CD4-positive, alpha-beta T cell treated with Interleukin-1 beta for 1 hour (primary cell): ENCODE results near the gene GRIN1.

Experiments
- DNase-seq, 2 donors: peaks; one replicate each; pipeline ENCODE4 v3.0.0-alpha.2; 2020 to 2022

GRIN1 gene

DNA sequence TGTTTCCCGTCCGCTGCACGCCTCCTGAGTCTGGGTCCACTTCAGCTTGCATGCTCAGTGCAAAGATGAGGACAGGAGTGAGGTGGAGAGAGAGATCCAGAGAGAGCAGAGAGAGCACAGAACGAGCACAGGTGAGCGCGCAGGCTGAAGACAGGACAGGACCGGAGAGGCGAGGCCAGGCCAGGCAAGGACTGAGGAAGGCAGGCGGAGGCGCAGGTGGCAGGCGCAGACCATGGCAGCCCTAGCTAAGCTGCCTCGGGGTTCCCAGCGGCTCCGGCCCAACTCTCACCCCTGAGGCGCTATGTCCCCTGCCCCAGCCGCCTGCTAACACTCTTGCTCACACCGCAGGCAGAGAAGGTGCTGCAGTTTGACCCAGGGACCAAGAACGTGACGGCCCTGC, 9.7 kb downstream of the GRIN1 start:
- no peak for DNase-seq

DNA sequence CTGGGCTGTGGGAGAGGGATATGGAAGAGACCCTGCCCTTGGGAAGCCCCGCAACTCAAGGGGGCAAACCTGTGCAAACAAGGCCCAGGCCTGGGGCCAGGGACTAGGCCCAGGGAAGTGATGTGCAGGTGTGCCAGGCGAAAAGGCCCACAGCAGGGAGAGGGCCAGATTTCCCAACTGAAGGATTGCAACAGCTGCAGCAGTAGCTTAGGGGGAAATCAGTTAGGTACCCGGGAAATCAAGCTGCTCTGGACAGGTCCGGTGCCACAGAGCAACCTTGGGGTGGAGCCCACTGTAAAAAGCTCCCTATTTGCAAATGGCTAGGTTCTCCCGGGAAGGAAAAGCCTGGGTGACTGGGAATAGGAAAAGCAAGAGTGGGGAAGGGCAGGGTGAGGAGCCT, 10.4 kb downstream of the GRIN1 start:
- no peak for DNase-seq

DNA sequence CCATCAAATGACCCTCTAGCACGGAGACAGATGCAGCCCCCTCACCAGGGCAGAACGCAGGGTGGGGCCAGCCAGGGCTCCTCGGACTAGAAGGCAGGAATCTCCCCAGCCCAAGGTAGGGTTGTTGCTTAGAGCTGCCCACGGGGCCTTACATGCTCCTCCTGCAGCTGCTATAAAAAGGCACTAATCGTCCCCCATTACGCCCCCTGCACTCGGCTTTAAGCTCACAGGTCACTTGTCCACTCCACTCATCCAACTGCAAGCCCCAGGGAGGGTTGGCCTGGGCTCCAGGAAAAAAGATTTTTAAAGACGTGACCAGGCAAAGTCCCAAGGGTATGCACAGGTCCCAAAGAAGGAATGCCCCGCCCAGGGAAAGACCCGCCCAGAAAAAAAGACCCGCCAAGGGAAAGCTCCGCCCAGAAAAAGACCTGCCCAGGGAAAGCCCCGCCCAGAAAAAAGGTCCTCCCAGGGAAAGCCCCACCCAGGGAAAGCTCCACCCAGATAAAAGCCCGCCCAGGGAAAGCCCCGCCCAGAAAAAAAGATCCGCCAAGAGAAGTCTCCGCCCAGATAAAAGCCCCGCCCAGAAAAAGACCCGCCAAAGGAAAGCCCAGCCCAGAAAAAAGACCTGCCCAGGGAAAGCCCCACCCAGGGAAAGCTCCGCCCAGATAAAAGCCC, 11.1 kb downstream of the GRIN1 start:
- DNase-seq = no peak

DNA sequence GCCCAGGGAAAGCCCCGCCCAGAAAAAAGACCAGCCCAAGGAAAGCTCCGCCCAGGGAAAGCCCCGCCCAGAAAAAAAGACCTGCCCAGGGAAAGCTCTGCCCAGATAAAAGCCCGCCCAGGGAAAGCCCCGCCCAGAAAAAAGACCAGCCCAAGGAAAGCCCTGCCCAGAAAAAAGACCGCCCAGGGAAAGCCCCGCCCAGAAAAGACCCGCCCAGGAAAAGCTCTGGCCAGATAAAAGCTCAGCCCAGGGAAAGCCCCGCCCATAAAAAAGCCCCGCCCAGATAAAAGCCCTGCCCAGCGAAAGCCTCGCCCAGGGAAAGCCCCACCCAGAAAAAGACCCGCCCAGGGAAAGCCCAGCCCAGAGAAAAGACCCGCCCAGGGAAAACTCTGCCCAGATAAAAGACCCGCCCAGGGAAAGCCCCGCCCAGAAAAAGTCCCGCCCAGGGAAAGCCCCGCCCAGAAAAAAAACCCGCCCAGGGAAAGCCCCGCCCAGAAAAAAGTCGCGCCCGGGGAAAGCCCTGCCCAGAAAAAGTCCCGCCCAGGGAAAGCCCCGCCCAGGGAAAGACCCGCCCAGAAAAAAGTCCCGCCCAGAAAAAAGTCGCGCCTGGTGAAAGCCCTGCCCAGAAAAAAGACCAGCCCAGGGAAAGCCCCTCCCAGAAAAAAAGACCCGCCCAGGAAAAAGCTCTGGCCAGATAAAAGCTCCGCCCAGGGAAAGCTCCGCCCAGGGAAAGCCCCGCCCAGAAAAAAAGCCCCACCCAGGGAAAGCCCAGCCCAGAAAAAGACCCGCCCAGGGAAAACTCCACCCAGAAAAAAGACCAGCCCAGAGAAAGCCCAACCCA, 11.9 kb downstream of the GRIN1 start:
- DNase-seq = peak; percentile 50 to 55

DNA sequence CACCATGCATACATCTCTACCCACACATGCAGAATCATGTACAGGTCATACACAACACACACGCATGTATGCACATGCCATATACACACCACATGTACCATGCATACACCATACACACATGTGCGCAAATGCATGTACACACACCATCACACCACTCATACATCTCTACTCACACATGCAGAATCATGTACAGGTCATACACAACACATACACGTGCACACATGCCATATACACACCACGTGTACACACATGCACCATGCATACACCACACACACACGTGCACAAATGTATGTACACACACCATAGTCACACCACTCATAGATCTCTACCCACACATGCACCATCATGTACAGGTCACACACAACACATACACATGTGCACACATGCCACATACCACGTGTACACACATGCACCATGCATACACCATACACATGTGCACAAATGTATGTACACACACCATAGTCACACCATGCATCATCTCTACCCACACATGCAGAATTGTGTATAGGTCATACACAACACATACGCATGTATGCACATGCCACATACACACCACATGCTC, 14.0 kb downstream of the GRIN1 start:
- no peak for DNase-seq

DNA sequence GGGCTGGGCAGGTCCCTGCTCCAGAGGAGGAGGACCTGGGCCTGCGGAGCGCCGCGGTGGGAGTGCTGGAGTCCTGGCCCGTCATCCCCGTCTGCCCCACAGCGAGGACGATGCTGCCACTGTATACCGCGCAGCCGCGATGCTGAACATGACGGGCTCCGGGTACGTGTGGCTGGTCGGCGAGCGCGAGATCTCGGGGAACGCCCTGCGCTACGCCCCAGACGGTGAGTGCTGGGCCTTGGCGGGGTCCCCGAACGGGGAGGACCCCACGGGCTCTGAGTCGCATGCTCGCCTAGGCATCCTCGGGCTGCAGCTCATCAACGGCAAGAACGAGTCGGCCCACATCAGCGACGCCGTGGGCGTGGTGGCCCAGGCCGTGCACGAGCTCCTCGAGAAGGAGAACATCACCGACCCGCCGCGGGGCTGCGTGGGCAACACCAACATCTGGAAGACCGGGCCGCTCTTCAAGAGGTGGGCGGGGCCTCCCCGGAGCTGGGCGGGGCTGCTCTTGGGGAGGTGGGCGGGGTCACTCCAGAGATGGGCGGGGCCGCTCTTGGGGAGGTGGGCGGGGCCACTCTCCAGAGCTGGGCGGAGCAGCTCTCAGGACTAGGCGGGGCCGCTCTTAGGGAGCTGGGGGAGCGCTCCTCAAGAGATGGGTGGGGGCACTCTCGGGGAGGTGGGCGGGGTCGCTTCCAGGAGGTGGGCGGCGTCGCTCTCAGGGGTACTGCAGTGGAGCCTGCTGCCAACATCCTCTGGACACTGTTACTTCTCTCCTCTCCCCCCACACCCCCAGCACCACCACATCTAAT, 17.8 kb downstream of the GRIN1 start:
- DNase-seq = peak; percentile 42 to 57

DNA sequence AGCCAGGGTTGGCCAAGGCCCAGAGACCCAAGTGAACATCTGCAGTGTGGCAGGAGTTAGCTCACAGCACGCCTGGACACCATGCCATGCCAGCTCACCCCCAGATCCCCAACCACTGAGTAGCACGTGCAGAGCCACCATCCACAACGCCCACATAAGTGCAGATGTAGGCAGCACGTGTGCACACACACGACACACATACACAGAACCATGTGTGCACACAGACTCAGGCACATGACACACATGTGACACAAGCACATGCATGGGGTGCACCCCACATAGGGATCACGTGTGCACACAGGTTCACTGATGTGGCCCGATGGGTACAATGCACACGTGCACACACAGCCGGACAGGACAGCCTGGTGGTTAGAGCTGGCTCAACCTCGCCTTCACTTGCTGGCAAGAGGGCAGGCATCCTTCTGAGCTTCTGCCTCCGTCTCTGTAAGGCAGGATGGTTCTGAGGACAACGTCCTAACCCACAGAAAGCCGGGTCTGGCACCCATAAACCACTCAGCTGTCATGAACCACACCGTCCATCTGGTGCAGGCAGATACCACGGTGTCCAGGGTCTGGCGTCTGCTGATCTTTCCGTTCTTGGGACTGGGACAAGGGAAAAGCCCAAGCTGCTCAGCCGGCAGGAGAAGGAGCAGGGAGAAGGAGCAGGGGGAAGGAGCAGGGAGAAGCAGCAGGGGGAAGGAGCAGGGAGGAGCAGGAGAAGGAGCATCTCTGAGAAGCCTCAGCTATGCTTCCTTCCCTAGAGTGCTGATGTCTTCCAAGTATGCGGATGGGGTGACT, 18.9 kb downstream of the GRIN1 start:
- no peak for DNase-seq

DNA sequence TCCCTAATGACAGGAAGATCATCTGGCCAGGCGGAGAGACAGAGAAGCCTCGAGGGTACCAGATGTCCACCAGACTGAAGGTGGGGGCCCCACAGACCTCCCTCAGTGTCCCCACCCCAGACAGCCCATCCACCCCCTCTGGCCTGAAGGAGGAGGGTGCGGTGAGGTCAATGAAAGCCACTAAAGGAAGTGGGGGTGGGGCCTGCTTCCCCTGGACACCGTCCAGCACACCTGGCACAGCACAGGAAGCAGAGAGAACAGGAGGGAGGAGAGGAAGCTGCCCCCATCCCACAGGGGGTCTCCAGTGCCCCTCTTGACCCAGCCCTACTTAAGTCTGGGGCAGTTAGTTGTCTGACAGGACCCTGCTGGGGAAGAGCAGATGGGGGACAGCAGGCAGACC, 19.7 kb downstream of the GRIN1 start:
- no peak for DNase-seq

DNA sequence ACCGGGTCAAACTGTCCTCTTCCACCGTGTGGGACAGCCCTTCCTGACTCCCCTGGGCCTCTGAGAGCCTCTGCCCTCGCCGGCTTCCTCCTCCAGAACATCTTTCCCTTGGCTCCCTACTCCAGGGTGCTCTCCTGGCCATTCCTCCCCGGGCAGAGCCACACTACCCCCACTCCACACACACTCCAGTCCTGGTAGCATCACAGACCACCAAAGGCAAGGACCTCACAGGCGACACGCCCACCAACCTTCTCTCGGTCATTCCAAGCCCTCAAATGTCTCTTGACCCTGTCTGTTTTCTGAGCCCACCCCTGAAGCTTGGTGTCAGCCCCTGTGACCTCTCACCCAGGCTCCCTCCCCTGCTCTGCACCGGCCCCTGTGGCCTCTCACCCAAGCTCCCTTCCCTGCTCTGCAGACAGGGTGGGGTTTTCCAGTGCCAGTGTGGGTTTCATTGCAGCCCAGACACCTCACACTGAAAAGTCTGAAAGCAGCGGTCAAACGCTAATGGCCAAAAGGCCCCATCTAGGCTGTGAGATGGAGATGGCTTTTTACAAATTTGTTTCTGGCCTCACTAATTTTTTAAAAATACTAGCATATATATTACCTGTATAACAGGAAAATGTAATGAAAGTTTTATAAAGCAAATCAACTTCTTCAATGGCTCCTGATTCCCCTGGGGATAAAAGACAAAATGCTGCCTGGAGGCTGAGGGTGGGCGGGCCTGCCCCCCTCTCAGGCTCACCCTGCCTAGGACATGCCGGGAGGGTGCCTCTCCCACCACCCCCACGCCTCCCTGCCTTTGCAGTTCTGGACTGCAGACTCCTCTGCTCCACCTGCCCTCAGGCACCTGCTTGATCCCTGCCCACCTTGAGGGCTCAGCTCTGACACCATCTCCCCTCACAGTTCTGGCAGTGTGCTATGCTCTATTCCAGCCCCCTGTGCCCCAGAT, 20.4 kb downstream of the GRIN1 start:
- no peak for DNase-seq

DNA sequence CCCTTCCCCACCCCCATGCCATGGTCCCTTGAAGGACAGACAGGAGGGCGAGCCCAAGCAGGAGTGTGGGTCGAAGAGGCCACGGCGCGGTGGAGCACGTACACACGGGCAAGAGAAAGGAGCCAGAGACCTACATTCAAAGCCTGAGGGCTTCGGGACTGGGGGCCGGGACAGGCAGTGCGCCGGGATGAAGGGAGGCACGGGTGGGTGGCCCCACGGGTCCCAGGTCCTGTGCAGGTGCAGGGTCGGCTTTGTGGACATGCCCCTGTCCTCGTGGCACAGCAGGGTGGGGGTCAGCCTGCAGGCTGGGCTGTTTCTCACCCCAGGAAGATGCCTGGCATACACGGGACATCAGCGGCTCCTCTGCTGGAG, 21.1 kb downstream of the GRIN1 start:
- DNase-seq = no peak

DNA sequence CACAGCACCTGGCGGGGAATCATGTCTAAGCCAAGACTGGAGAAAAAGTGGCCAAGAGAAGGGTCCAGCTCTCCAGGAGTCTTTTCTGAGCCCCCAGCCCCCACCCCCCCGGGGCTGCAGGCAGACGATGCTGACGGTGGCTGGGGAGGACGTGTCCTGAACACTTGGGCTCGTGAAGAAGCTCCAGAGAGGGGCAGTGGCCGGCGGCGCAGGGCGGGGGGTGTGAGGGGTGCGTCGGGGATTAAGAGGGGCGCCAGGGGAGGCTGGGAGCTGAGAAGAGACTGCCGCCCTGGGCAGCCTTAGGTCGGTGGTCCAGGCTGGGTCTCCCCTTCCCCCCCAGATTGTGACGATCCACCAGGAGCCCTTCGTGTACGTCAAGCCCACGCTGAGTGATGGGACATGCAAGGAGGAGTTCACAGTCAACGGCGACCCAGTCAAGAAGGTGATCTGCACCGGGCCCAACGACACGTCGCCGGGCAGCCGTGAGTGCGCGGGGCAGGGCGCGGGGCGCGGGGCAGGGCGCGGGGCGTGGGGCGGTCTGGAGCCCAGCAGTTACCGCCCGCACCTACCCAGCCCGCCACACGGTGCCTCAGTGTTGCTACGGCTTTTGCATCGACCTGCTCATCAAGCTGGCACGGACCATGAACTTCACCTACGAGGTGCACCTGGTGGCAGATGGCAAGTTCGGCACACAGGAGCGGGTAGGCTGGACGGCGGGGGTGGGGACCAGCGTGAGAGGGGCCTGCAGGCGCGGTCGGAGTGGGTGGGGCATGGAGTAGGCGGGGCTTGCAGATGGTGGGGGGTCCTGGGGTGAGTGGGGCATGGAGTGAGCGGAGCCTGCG, 22.0 kb downstream of the GRIN1 start:
- DNase-seq = no peak

DNA sequence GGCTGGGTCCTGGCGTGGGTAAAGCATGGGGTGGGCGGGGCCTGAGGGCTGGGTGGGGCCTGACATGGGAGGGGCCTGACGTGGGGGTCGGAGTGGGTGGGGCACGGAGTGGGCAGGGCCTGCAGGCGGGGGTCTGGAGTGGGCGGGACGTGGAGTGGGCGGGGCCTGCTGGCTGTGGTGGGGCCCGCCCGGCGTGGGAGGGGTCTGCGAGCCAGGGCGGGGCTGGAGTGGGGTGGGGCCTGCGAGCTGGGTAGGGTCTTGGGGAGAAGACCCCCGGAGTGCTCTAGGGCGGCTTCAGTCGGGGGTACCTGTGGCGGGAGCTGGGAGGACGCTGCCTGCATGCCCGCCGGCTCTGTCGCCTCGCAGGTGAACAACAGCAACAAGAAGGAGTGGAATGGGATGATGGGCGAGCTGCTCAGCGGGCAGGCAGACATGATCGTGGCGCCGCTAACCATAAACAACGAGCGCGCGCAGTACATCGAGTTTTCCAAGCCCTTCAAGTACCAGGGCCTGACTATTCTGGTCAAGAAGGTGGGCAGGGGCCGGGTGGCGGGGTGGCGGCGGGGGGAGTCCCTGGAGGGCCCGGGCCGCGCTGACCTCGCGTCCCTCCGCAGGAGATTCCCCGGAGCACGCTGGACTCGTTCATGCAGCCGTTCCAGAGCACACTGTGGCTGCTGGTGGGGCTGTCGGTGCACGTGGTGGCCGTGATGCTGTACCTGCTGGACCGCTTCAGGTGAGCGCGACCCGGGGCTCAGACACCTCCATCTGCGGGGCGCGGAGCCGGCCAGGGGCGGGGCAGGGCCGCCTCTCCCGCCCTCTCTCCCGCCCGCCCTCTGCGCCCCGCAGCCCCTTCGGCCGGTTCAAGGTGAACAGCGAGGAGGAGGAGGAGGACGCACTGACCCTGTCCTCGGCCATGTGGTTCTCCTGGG, 22.9 kb downstream of the GRIN1 start:
- DNase-seq = no peak

DNA sequence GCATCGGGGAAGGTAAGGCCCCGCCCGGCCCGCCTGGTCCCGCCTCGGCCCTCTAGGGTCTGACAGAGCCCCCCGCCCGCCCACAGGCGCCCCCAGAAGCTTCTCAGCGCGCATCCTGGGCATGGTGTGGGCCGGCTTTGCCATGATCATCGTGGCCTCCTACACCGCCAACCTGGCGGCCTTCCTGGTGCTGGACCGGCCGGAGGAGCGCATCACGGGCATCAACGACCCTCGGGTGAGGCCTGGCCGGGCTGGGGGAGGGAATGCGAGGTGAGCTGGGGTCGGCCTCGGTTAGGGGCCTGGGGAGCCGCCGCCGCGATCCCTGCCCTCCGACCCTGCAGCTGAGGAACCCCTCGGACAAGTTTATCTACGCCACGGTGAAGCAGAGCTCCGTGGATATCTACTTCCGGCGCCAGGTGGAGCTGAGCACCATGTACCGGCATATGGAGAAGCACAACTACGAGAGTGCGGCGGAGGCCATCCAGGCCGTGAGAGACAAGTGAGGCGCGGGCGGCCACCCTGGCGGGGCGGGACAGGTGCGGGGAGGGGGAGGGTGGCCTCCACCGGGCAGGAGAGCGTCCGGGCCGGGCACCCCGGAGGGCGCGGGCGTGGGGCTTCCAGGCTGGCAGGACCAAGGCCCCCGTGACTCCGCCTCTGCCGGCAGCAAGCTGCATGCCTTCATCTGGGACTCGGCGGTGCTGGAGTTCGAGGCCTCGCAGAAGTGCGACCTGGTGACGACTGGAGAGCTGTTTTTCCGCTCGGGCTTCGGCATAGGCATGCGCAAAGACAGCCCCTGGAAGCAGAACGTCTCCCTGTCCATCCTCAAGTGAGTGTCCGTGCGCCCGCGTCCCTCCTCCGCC, 23.8 kb downstream of the GRIN1 start:
- DNase-seq = peak in 1 of 2 donors; percentile 12

DNA sequence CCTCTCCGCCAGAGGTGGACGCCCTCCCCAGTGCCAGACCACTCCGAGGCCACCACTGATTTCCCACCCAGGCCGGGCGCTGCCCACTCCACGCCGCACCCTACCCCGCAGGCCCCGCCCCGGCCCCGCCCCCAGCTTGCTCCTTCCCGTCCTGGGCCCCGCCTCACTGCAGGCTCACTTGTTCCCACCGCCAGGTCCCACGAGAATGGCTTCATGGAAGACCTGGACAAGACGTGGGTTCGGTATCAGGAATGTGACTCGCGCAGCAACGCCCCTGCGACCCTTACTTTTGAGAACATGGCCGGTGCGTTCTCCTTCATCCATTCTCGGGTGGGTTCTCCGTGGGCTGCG, 24.4 kb downstream of the GRIN1 start:
- DNase-seq = no peak

DNA sequence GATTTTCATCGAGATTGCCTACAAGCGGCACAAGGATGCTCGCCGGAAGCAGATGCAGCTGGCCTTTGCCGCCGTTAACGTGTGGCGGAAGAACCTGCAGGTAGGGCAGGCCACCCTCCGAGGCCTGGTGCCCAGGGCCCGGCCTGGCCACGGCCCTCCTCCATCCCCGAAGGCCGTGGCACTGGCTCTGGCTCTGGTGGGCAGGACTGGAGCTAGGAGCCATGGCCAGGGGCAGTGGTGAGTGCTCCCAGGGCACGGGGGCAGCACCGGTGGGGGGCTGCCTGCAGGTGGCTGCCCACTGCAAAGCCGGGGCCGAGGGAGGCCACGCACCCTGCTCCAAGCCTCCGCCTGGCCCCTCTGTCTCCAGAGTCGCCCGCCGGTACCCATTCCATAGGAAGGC, 24.9 kb downstream of the GRIN1 start:
- DNase-seq = no peak

DNA sequence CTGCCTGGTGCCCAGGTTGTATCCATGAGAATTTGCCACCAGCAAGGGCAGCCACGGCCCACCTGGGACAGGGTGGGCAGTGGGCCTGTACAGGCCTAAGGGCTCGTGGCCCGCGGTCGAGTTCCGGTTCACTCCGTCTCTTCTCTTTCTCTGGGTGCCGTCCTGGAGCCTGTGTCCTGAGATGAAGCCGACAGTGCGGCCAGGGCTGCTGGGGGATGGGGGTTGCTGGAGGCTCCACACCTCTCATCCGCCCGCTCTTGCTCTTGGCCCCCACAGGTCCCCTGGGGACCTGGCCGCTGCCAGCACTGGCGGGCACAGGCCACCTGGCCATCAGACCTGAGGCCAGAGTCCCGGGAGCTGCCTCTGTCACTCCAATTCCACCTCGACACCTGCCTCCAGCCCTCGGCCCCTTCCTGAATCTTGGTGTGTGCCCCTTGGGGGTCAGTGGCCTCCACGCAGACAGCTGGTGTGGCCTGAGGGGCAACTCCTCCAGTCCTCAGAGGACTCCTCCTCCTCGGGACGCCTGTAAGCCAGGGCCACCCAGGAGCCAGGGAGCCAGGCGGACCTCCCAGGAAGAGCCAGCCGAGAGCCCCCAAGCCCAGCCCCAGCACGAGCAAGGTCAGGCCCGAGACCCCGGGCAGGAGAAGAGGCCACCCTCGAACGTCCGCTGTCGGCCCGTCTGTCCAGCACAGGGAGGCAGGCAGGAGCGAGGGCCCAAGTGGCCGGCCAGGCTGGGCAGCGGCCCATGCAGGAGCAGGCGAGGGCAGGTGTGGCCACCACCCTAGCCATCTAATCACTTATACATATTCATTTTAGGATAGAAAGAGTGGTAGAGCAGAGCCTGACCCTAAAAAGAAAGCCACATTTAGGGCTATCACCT, 25.7 kb downstream of the GRIN1 start:
- DNase-seq = no peak

DNA sequence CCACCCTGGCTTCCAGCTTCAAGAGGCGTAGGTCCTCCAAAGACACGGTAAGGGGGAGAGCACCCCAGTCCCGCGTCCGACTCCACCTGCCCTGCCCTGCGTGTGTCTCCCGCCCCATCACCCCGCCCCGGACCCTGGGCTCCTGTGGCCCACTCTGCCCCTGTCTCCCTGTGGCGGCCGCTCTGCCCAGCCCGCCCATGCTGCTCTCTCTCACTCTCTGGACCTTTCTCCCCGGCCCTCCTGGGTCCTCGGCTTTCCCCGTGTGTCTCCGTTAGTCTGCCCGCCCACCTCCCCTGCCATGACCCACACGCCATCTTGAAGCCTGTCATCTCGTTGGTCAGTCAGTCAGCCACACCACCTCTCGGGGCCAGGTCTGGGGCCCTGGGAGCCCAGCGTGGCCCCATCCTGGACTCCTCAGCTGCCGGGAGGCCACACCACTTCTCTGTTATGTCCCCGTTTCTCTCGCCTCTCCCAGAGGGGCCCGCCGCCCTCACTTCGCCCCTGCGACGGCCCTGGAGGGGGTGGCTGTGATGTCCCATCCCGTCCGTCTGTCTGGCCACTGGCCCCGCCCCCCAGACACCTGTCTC, 26.4 kb downstream of the GRIN1 start:
- DNase-seq = no peak
